ENCODE data around the gene PADI6.

PADI6 gene

GRCh38 chr1:17352419-17352909 lies 19.5 kb upstream of the PADI6 start:
- no peak overlapping the region for H3K4me2 ChIP-seq (ENCODE audit: insufficient read depth, low read length)
- H2AFZ ChIP-seq (ENCODE audit: low read depth, low read length): no peak overlapping the region
- no peaks in the 10 kb centered on the region for H3K9me3 ChIP-seq (ENCODE audit: insufficient read depth, low read length, severe bottlenecking)
- H3K27ac ChIP-seq (ENCODE audit: low read length): no peak overlapping the region
- DNase-seq: no peak
- no peak for TF ChIP-seq EZH2 (IDR thresholded peaks at IDR 0.05; ENCODE audit: borderline replicate concordance, low read depth, low read length, severe bottlenecking)
- TF ChIP-seq, protein P1, sequence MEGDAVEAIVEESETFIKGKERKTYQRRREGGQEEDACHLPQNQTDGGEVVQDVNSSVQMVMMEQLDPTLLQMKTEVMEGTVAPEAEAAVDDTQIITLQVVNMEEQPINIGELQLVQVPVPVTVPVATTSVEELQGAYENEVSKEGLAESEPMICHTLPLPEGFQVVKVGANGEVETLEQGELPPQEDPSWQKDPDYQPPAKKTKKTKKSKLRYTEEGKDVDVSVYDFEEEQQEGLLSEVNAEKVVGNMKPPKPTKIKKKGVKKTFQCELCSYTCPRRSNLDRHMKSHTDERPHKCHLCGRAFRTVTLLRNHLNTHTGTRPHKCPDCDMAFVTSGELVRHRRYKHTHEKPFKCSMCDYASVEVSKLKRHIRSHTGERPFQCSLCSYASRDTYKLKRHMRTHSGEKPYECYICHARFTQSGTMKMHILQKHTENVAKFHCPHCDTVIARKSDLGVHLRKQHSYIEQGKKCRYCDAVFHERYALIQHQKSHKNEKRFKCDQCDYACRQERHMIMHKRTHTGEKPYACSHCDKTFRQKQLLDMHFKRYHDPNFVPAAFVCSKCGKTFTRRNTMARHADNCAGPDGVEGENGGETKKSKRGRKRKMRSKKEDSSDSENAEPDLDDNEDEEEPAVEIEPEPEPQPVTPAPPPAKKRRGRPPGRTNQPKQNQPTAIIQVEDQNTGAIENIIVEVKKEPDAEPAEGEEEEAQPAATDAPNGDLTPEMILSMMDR (IDR thresholded peaks at IDR 0.05; ENCODE audit: borderline replicate concordance, extremely low read depth, low read length, poor library complexity, severe bottlenecking): no peak
- no peaks in the 10 kb centered on the region for H3K36me3 ChIP-seq (ENCODE audit: insufficient read depth, low read length)
- H3K79me2 ChIP-seq (ENCODE audit: insufficient read depth, low read length): no peaks in the 10 kb centered on the region
- no peak overlapping the region for H3K4me3 ChIP-seq (ENCODE audit: low read depth in 1 of 2, low read length in 2 of 2)
- H3K4me1 ChIP-seq (ENCODE audit: insufficient read depth, low read length): no peaks in the 10 kb centered on the region
- H4K20me1 ChIP-seq (ENCODE audit: insufficient read depth, low read length): no peaks in the 10 kb centered on the region
- H3K9ac ChIP-seq (ENCODE audit: low read depth, low read length): no peak overlapping the region
- H3K27me3 ChIP-seq (ENCODE audit: insufficient read depth, low read length, poor library complexity): no peaks in the 10 kb centered on the region
- no peak for ATAC-seq (ENCODE audit: insufficient read depth, low read depth)

DNA sequence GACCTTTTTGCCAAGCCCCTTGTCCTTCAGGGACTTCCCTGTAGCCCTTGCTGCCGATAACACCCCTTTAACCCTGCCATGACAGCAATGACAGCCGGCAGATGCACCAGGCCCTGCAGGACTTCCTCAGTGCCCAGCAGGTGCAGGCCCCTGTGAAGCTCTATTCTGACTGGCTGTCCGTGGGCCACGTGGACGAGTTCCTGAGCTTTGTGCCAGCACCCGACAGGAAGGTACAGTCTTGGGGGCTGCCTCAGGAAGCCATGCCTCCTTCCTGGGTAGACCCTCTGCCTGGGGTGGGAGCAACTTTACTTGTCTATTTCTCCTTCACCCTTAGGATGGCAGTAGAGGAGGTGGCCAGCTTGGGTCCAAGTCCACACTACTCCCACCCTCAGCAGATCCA lies 16.1 kb upstream of the PADI6 start:
- Histone ChIP-seq H3K27me3 (ENCODE audit: insufficient read depth, low read length, poor library complexity) (no peaks in the 10 kb centered on the region), H3K36me3 (ENCODE audit: insufficient read depth, low read length) (no peaks in the 10 kb centered on the region), H3K4me3 (ENCODE audit: low read depth in 1 of 2, low read length in 2 of 2) (no peak overlapping the region), H2AFZ (ENCODE audit: low read depth, low read length) (no peak overlapping the region), H3K79me2 (ENCODE audit: insufficient read depth, low read length) (no peaks in the 10 kb centered on the region), H3K4me2 (ENCODE audit: insufficient read depth, low read length) (no peak overlapping the region), H3K27ac (ENCODE audit: low read length) (no peak overlapping the region), H4K20me1 (ENCODE audit: insufficient read depth, low read length) (no peaks in the 10 kb centered on the region), H3K9me3 (ENCODE audit: insufficient read depth, low read length, severe bottlenecking) (no peaks in the 10 kb centered on the region), H3K9ac (ENCODE audit: low read depth, low read length) (no peak overlapping the region), H3K4me1 (ENCODE audit: insufficient read depth, low read length) (no peaks in the 10 kb centered on the region)
- ATAC-seq (ENCODE audit: insufficient read depth, low read depth) (no peak), DNase-seq (no peak)
- no peak for TF ChIP-seq EZH2 (IDR thresholded peaks at IDR 0.05; ENCODE audit: borderline replicate concordance, low read depth, low read length, severe bottlenecking)
- TF ChIP-seq, protein P1 (IDR thresholded peaks at IDR 0.05; ENCODE audit: borderline replicate concordance, extremely low read depth, low read length, poor library complexity, severe bottlenecking): no peak

- no peak overlapping the region for H2AFZ ChIP-seq (ENCODE audit: low read depth, low read length)
- no peaks in the 10 kb centered on the region for H3K79me2 ChIP-seq (ENCODE audit: insufficient read depth, low read length)
- H3K27me3 ChIP-seq (ENCODE audit: insufficient read depth, low read length, poor library complexity): no peaks in the 10 kb centered on the region
- no peaks in the 10 kb centered on the region for H3K36me3 ChIP-seq (ENCODE audit: insufficient read depth, low read length)
- H3K27ac ChIP-seq (ENCODE audit: low read length): no peak overlapping the region
- DNase-seq (no peak), ATAC-seq (ENCODE audit: insufficient read depth, low read depth) (no peak)
- no peak overlapping the region for H3K4me3 ChIP-seq (ENCODE audit: low read depth in 1 of 2, low read length in 2 of 2)
- no peaks in the 10 kb centered on the region for H3K9me3 ChIP-seq (ENCODE audit: insufficient read depth, low read length, severe bottlenecking)
- no peak for TF ChIP-seq EZH2 (IDR thresholded peaks at IDR 0.05; ENCODE audit: borderline replicate concordance, low read depth, low read length, severe bottlenecking)
- TF ChIP-seq, protein P1 (IDR thresholded peaks at IDR 0.05; ENCODE audit: borderline replicate concordance, extremely low read depth, low read length, poor library complexity, severe bottlenecking): no peak
- no peak overlapping the region for H3K9ac ChIP-seq (ENCODE audit: low read depth, low read length)
- H3K4me1 ChIP-seq (ENCODE audit: insufficient read depth, low read length): no peaks in the 10 kb centered on the region
- H3K4me2 ChIP-seq (ENCODE audit: insufficient read depth, low read length): no peak overlapping the region
- H4K20me1 ChIP-seq (ENCODE audit: insufficient read depth, low read length): no peaks in the 10 kb centered on the region
These were observed 15.5 kb upstream of the PADI6 start for GRCh38 chr1:17356387-17357026.
